Epithelial cell of alveolus of lung (primary cell): ENCODE measurements around the gene RPL37. TPM values are rescaled to one million over a fixed set of nuclear protein-coding genes. Genes with fewer than 3 reads are reported as not detected.

Experiments
- total RNA-seq: library from RNA; depleted of rRNA; stranded (reverse); fragments of >200 nt; gene quantifications from 2 replicates; pipeline ENCODE4 v1.2.1, GENCODE V29; 2015

RPL37 gene
- 77.7 and 213 TPM in 2 replicates for total RNA-seq

GRCh38 chr5:40834849-40835787 lies at the start of gene RPL37:
RPL37 (minus strand) TSS chr5:40835222; CDS start chr5:40835185, 37 bp downstream.

GRCh38 chr5:40841068-40841805 lies 6.2 kb upstream of the RPL37 start, which contains the start of gene CARD6:
CARD6 (plus strand) TSS chr5:40841367; CDS start chr5:40841383, 16 bp downstream.

GRCh38 chr5:40798012-40798800 lies 36.8 kb downstream of the RPL37 start, which contains the start of gene PRKAA1:
PRKAA1 (minus strand) TSS chr5:40798374; CDS start chr5:40798189, 185 bp downstream.

Other genes with a start within 250 kb of the RPL37 start
- 6.5 and 28.3 TPM in 2 replicates for gene PTGER4, start 155.3 kb downstream of the RPL37 start, total RNA-seq
- 13.0 and 13.7 TPM in 2 replicates for gene TTC33, start 79.3 kb downstream of the RPL37 start, total RNA-seq
- gene PRKAA1, start 36.8 kb downstream of the RPL37 start, total RNA-seq, result 49.9 and 65.3 TPM in 2 replicates
- gene CARD6, start 6.1 kb upstream of the RPL37 start, total RNA-seq, result 5.7 and 6.3 TPM in 2 replicates
- gene C7, start 74.3 kb upstream of the RPL37 start, total RNA-seq, result 3.1 and 33.9 TPM in 2 replicates
- gene MROH2B, start 236.1 kb upstream of the RPL37 start, total RNA-seq, result not detected in 2 replicates